Body of pancreas (tissue), 4 donors: ENCODE measurements around the gene SCFD2. TPM values are rescaled to one million over a fixed set of nuclear protein-coding genes. Genes with fewer than 3 reads are reported as not detected.

ENCODE experiments used
- ATAC-seq: fragments of 150-250 bp; one replicate; pipeline ENCODE4 v1.9.1; 2016
- DNase-seq, 4 donors: peaks; one replicate each; pipeline ENCODE4 v3.0.0-alpha.2; 2019
- H3K27ac ChIP-seq, 4 donors: fragments of 200-600 bp; sonication (generic); 1 replicate in 3 of 4; 2 replicates in 1 of 4; pipeline versions ENCODE4 v1.5.1 to v1.6.1; 2016 to 2019; ENCODE audit warnings: mild to moderate bottlenecking in 1 of 4, mixed read lengths in 1 of 4, moderate library complexity in 1 of 4
- H3K27me3 ChIP-seq, 2 donors: fragments of 200-600 bp; sonication (generic); one replicate each; pipeline ENCODE4 v1.6.0; 2016; ENCODE audit warnings: mild to moderate bottlenecking in 1 of 2
- H3K36me3 ChIP-seq, 2 donors: fragments of 200-600 bp; sonication (generic); replicated peaks in 1 of 2; 2 replicates each; pipeline ENCODE4 v1.5.1; 2016; ENCODE audit warnings: low read depth in 2 of 2; ENCODE audit not compliant: insufficient read depth in 1 of 2
- H3K4me1 ChIP-seq: fragments of 200-600 bp; sonication (generic); one replicate; pipeline ENCODE4 v1.6.0; 2016
- H3K4me3 ChIP-seq, 2 donors: fragments of 200-600 bp; sonication (generic); 1 replicate in 1 of 2; 2 replicates in 1 of 2; pipeline ENCODE4 v1.5.1; 2016 to 2019
- H3K9me3 ChIP-seq, 3 donors: fragments of 200-600 bp; sonication (generic); 1 replicate in 2 of 3; 2 replicates in 1 of 3; pipeline ENCODE4 v1.5.1; 2016
- CTCF ChIP-seq, 7 experiments: fragments of 450-650 bp in 4 of 7; fragments of 200-600 bp in 3 of 7; sonication (generic) in 3 of 7; IDR thresholded peaks; one replicate each; pipeline ENCODE4 v1.5.1; 2016 to 2019; ENCODE audit warnings: antibody characterized with exemption in 7 of 7
- POLR2A ChIP-seq, 3 donors: fragments of 450-650 bp; IDR thresholded peaks; one replicate each; pipeline ENCODE4 v1.6.1; 2016; ENCODE audit warnings: antibody characterized with exemption in 3 of 3, mild to moderate bottlenecking in 2 of 3
- WGBS, 2 donors: methylation state at CpG; one replicate each; pipeline ENCODE4 v1.1.5; 2017; 5-methylcytosine and 5-hydroxymethylcytosine counted together
- intact Hi-C: fragments of 100-400 bp; cut with DNase I; formaldehyde crosslinking; loops from one replicate; pipeline ENCODE4 v1.15.1; 2023
- total RNA-seq, 2 donors: library from RNA; depleted of rRNA; stranded (reverse); fragments of >200 nt; gene quantifications; one replicate each; pipeline ENCODE4 v1.1.0, GENCODE V29; 2016

The SCFD2 gene
- total RNA-seq, 2 donors from 2014 or later, result 17.9 to 53.7 TPM

- intact Hi-C loops, result no loop called here
- 41 to 44% methylated on average over 5 of the region's 5 CpGs for WGBS, 2 donors
- DNase-seq (no peak), ATAC-seq (no peak)
- Histone ChIP-seq H3K27ac (peak overlapping the region in 3 of 4 donors; percentile 80 to 86 (median 83)), H3K4me3 (peak overlapping the region; percentile 64 to 98), H3K27me3 (no peaks in the 10 kb centered on the region), H3K4me1 (peaks cover 29% of the 10 kb centered on the region), H3K36me3 (no peaks in the 10 kb centered on the region), H3K9me3 (no peaks in the 10 kb centered on the region)
- TF ChIP-seq POLR2A (IDR thresholded peaks at IDR 0.05) (no peak), CTCF (IDR thresholded peaks at IDR 0.05) (no peak)
Measured at GRCh38 chr4:53376900-53377299, 11.0 kb upstream of the SCFD2 start.

- no peaks in the 10 kb centered on the region for H3K9me3 ChIP-seq
Measured at GRCh38 chr4:53374777-53375258, 9.0 kb upstream of the SCFD2 start.

GRCh38 chr4:53371843-53372521 lies 6.1 kb upstream of the SCFD2 start:
- ATAC-seq (no peak), DNase-seq (no peak)
- WGBS, 2 donors, result 71 to 81% methylated on average over 4 of the region's 4 CpGs
- Histone ChIP-seq H3K36me3 (no peaks in the 10 kb centered on the region), H3K4me3 (no peak overlapping the region), H3K4me1 (peaks cover 3% of the 10 kb centered on the region), H3K9me3 (no peaks in the 10 kb centered on the region), H3K27ac (no peak overlapping the region), H3K27me3 (no peaks in the 10 kb centered on the region)
- TF ChIP-seq CTCF (IDR thresholded peaks at IDR 0.05), result no peak
- TF ChIP-seq POLR2A (IDR thresholded peaks at IDR 0.05), result no peak
- intact Hi-C loops, result no loop called here

More at GRCh38 chr4:53374777-53375258, 9.0 kb upstream of the SCFD2 start:
- no peak for TF ChIP-seq CTCF (IDR thresholded peaks at IDR 0.05)
- no peak for TF ChIP-seq POLR2A (IDR thresholded peaks at IDR 0.05)
- Histone ChIP-seq H3K27ac (no peak overlapping the region), H3K4me1 (peaks cover 22% of the 10 kb centered on the region), H3K36me3 (no peaks in the 10 kb centered on the region), H3K4me3 (no peak overlapping the region), H3K27me3 (no peaks in the 10 kb centered on the region)
- DNase-seq (no peak), ATAC-seq (no peak)
- intact Hi-C loops, result no loop called here
- WGBS, 2 donors, result 60 to 65% methylated on average over 4 of the region's 4 CpGs

- ATAC-seq, result no peak
- Histone ChIP-seq H3K9me3 (no peaks in the 10 kb centered on the region), H3K27ac (no peak overlapping the region), H3K4me1 (no peaks in the 10 kb centered on the region), H3K4me3 (no peak overlapping the region), H3K27me3 (no peaks in the 10 kb centered on the region), H3K36me3 (no peaks in the 10 kb centered on the region)
- intact Hi-C loops, result no loop called here
- no peak for DNase-seq
- WGBS, 2 donors, result 79 to 90% methylated on average over 3 of the region's 3 CpGs
- no peak for TF ChIP-seq POLR2A (IDR thresholded peaks at IDR 0.05)
- TF ChIP-seq CTCF (IDR thresholded peaks at IDR 0.05), result no peak
Measured at GRCh38 chr4:53371049-53371448, 5.2 kb upstream of the SCFD2 start.

GRCh38 chr4:53367721-53368120 lies 1.9 kb upstream of the SCFD2 start:
- intact Hi-C loops, result no loop called here
- H3K36me3 ChIP-seq, result no peaks in the 10 kb centered on the region
- WGBS, 2 donors, result 74 to 79% methylated on average over 2 of the region's 2 CpGs
- no peaks in the 10 kb centered on the region for H3K27me3 ChIP-seq
- DNase-seq (no peak), ATAC-seq (no peak)
- H3K27ac ChIP-seq, result no peak overlapping the region
- peaks cover 19% of the 10 kb centered on the region for H3K4me1 ChIP-seq
- no peak overlapping the region for H3K4me3 ChIP-seq
- H3K9me3 ChIP-seq, result no peaks in the 10 kb centered on the region
- TF ChIP-seq CTCF (IDR thresholded peaks at IDR 0.05) (no peak), POLR2A (IDR thresholded peaks at IDR 0.05) (no peak)
